HG03039 (cell line): ENCODE measurements around the gene SDK1.

Source experiments
- ATAC-seq: cut with Tn5 transposase; IDR thresholded peaks from one replicate; pipeline ENCODE4 v1.9.1; 2021; ENCODE audit warnings: mild to moderate bottlenecking, moderate library complexity; ENCODE audit not compliant: unreplicated experiment

Gene SDK1

DNA sequence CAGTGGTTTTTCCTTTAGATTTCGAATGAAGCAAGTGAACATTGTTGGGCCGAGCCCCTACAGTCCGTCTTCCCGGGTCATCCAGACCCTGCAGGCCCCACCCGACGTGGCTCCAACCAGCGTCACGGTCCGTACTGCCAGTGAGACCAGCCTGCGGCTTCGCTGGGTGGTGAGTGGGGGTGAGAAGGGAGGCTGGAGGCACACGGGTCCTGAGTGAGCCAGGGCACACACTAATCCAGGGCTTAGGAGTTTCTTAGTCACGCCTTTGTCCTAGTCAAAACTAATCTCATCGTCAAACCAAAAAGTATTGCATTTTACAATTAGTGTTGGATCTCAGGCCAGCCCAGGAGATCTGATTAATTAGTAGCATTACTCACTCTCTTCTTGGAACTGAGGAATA is 812.2 kb downstream of the SDK1 start:
- no peak for ATAC-seq

GRCh38 chr7:4113976-4114375 is 812.9 kb downstream of the SDK1 start:
- ATAC-seq: no peak

DNA sequence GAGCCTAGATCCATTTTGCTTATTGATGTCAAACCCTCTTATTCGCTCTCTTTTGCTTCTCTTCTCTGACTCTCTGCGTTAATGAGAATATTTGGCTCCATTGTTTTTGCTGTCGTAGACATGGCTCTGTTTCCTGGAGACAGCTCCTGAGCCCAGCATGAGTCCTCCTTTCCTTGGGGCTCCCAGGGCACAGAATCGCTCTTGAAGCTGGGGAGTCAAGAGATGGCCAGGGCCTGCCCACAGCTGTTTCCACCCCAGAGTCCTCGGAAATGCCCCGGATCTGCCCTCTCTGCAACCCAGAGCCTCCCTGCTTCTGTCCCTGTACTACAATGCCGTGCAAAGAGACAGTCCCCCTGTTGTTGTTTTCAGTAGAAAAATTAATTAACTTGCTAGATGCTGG is 814.4 kb downstream of the SDK1 start:
- ATAC-seq: no peak

DNA sequence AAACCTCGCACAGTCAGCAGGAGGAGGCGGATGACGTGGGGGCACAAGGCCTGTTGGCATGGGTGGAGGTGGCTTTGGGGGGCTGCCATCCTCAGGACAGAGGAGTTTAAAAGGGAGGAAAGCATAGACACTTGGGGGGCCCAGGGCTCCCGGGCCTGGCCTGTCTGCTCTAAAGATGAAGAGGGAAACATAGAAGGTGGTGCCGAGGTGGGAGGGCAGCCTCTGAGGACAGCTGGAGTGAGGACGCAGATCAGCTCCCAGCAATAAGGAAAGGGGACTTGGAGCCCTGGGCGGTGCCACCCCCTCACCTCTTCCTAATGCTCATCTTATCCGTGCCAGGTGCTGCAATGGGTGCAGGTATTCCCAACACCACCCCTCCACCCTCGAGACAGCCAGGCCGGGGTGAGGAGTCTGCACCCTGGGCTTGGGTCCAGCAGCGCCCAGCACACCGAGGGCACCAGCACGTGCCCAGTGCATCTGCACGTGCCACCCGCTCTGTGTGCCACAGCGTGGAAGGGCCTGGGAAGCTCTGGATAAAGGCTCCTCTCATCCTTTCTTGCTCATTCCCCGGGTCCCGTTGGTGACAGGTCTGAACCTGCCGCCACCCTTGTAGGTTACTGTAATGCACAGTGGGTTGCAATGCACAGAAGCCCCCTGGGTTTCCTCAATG is 815.0 kb downstream of the SDK1 start:
- ATAC-seq: no peak

- no peak for ATAC-seq
These were observed 818.8 kb downstream of the SDK1 start for GRCh38 chr7:4119848-4120247.

GRCh38 chr7:4123346-4123745 is 822.3 kb downstream of the SDK1 start:
- no peak for ATAC-seq

GRCh38 chr7:4123823-4124222 is 822.8 kb downstream of the SDK1 start:
- ATAC-seq: no peak

- ATAC-seq: no peak
These were observed 823.8 kb downstream of the SDK1 start for GRCh38 chr7:4124556-4125477.

GRCh38 chr7:4127909-4128560 is 827.0 kb downstream of the SDK1 start:
- ATAC-seq: no peak

GRCh38 chr7:4129481-4130122 is 828.5 kb downstream of the SDK1 start:
- no peak for ATAC-seq

GRCh38 chr7:4131063-4131462 is 830.0 kb downstream of the SDK1 start:
- ATAC-seq: no peak

- ATAC-seq: no peak
These were observed 831.2 kb downstream of the SDK1 start for GRCh38 chr7:4132221-4132620.

DNA sequence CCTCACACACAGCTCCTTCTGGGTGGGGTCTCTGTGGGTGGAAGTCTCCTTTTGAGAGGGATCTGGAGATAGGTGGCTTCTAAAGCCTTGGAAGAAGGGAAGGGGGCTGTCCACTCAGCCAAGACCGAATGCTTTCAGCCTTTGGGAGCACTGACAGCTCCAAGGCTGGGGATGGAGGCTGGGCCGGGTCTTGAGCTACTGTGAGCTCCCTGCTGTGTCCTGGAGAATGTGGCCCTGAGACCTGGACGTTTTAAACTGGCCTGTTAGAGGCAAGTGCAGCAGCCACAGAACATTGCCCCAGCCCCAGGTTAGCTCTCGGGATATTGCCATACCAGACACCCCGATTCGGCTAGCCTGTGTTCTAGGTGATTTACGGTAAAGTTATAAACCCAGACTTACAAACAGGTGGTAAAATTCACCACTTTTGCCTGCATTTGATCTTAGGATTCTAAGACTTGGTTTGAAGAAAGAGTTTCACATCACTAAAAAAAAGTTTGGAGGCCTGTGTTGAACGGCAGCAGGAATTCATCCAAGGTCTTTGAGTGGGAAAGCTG is 832.5 kb downstream of the SDK1 start:
- ATAC-seq: no peak

DNA sequence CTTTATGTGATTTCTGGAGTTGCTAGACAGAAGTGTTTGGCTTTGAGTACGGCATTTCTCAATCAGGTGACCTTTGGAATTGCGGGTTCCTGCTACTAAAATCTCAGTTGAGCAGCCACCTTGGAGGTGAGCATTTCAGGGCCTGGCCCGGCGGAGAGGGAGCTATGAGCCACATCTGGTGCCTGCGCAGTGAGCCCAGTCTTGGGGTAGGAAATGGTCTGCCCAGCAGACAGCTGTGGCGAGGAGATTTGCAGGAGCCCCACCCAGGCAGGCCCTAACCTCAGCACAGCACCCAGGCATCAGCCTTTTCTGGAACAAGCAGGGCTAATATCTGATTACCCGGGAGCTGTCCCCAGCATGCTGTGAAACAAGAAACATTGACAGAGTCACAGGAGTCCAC is 833.2 kb downstream of the SDK1 start:
- ATAC-seq: no peak

GRCh38 chr7:4134631-4135030 is 833.6 kb downstream of the SDK1 start:
- no peak for ATAC-seq

- no peak for ATAC-seq
These were observed 834.2 kb downstream of the SDK1 start for GRCh38 chr7:4135301-4135700.

DNA sequence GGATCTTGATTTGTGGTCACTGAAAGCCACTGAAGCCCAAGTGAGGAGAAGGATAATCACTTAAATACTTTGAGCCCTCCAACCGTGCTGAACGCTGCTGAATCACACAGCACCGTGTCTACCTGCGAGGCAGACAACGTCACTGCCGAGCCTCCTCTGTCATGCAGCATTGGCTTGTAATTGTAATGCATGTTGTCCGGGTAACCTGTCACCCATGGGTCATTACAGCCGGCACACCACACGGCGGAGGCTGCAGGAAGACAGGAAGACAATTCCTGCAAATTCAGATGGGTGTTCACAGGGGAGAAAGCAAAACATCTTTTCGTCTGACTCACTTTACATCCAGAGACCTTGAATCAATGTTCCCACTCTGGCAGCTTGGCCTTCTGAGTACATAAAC is 835.0 kb downstream of the SDK1 start:
- ATAC-seq: no peak

GRCh38 chr7:4136501-4137110 is 835.6 kb downstream of the SDK1 start:
- no peak for ATAC-seq

- no peak for ATAC-seq
These were observed 836.5 kb downstream of the SDK1 start for GRCh38 chr7:4137552-4137951.

DNA sequence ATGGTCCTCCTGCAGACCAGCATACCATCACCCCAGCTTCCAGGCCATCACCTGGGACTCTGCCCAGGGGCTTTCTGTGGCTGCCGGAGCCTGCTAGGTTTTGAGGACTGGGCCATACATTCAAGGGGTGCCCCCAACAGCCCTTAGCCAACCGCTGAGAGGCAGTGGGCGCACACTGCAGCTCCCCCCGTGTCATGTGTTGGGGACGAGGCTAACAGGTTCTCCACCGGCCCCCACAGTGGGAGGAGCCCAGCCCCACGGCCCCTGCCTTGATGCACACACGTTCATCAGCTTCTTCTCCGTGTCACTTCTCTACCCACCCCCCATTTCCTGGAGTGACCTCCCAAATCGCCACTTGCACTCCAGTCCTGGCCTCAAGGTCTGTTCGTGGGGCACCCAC is 837.8 kb downstream of the SDK1 start:
- ATAC-seq: no peak
